OCI-LY7 (cell line): ENCODE measurements around the gene CMTM6. TPM values are rescaled to one million over a fixed set of nuclear protein-coding genes. Genes with fewer than 3 reads are reported as not detected.
"Not testable (repeated sequence)": the region's sequence is repeated elsewhere in the genome, so short reads cannot be mapped to it uniquely, and the experiment has no call there.

Experiments used
- BruUV-seq: library from RNA; stranded (reverse); fragments of 400-500 nt; replicated peaks from 2 replicates; lab custom pipeline; 2021; lab: Mats Ljungman, UMichigan
- CTCF ChIA-PET: fragments of 300-600 bp; sonication (Branson Sonifier 250); formaldehyde crosslinking; loops from one replicate; lab custom pipeline; 2022; ENCODE audit warnings: antibody characterized with exemption; ENCODE audit not compliant: unreplicated experiment; lab: Charles Lee
- POLR2A ChIA-PET: fragments of 300-600 bp; sonication (Branson Sonifier 250); formaldehyde crosslinking; loops from one replicate; lab custom pipeline; 2022; ENCODE audit warnings: antibody characterized with exemption; lab: Charles Lee
- DNase-seq: peaks from one replicate; pipeline ENCODE4 v3.0.0-alpha.2; 2015; ENCODE audit warnings: low spot score
- H2AFZ ChIP-seq: fragments of 200-600 bp; sonication (generic), shearing (Covaris generic); 2 replicates; pipeline ENCODE4 v1.6.1; 2014; ENCODE audit warnings: mild to moderate bottlenecking, antibody characterized with exemption, low read length, moderate library complexity
- H3K27ac ChIP-seq: fragments of 200-600 bp; sonication (generic); 2 replicates; pipeline ENCODE4 v1.5.1; 2014; ENCODE audit warnings: mixed run types, low read depth, mild to moderate bottlenecking, moderate library complexity, low read length, inconsistent platforms; ENCODE audit not compliant: poor library complexity, severe bottlenecking
- H3K36me3 ChIP-seq: fragments of 200-600 bp; sonication (generic); 2 replicates; pipeline ENCODE4 v1.6.1; 2014; ENCODE audit warnings: mild to moderate bottlenecking, antibody characterized with exemption, low read length, moderate library complexity, mixed read lengths; ENCODE audit not compliant: insufficient read depth
- H3K4me1 ChIP-seq: fragments of 200-600 bp; sonication (generic); 2 replicates; pipeline ENCODE4 v1.5.1; 2014; ENCODE audit warnings: mild to moderate bottlenecking, low read length; ENCODE audit not compliant: insufficient read depth, poor library complexity, severe bottlenecking
- H3K4me2 ChIP-seq: fragments of 200-600 bp; sonication (generic); 2 replicates; pipeline ENCODE4 v1.6.1; 2014; ENCODE audit warnings: mild to moderate bottlenecking, low read length
- H3K4me3 ChIP-seq: fragments of 200-600 bp; sonication (generic); 2 replicates; pipeline ENCODE4 v1.5.1; 2014; ENCODE audit warnings: mild to moderate bottlenecking, low read depth, low read length; ENCODE audit not compliant: poor library complexity, severe bottlenecking
- H3K79me2 ChIP-seq: fragments of 200-600 bp; sonication (generic); 2 replicates; pipeline ENCODE4 v1.6.1; 2016; ENCODE audit warnings: low read depth, mild to moderate bottlenecking, low read length, moderate library complexity, mixed read lengths; ENCODE audit not compliant: insufficient read depth
- H3K9me2 ChIP-seq: fragments of 200-600 bp; sonication (generic); 2 replicates; pipeline ENCODE4 v1.6.1; 2016; ENCODE audit warnings: mild to moderate bottlenecking, low read length, mixed read lengths; ENCODE audit not compliant: insufficient read depth
- H3K9me3 ChIP-seq: fragments of 200-600 bp; sonication (generic); 2 replicates; pipeline ENCODE4 v1.6.1; 2014; ENCODE audit warnings: mild to moderate bottlenecking, mixed run types, low read length, mixed read lengths
- H4K20me1 ChIP-seq: fragments of 200-600 bp; sonication (generic); 2 replicates; pipeline ENCODE4 v1.6.1; 2014; ENCODE audit warnings: mild to moderate bottlenecking, antibody characterized with exemption, low read length, moderate library complexity, mixed read lengths; ENCODE audit not compliant: insufficient read depth
- CTCF ChIP-seq: fragments of 200-600 bp; sonication (generic); conservative IDR thresholded peaks from 2 replicates; pipeline ENCODE4 v1.5.1; 2014; ENCODE audit warnings: mild to moderate bottlenecking, antibody characterized with exemption, low read length, moderate library complexity, mixed read lengths
- EZH2phosphoT487 ChIP-seq: fragments of 200-600 bp; sonication (generic); IDR thresholded peaks from 2 replicates; pipeline ENCODE4 v1.6.1; 2018; ENCODE audit warnings: low read depth, borderline replicate concordance, mild to moderate bottlenecking, mixed run types, antibody characterized with exemption, low read length, moderate library complexity, mixed read lengths
- intact Hi-C: fragments of 100-400 bp; cut with micrococcal nuclease; formaldehyde crosslinking; loops from one replicate; pipeline ENCODE4 v1.10.0; 2022; ENCODE audit not compliant: unreplicated experiment
- total RNA-seq, 2 experiments: library from RNA; depleted of rRNA in 1 of 2; stranded (reverse); fragments of >200 nt in 1 of 2; shearing (Covaris generic) in 1 of 2; gene quantifications; 2 replicates each; pipeline ENCODE4 v1.2.3, GENCODE V29; 2014 to 2022

The CMTM6 gene
- total RNA-seq, 2 experiments from 2014 or later, result 26.2 to 36.0 TPM

GRCh38 chr3:32467333-32468070 lies 35.1 kb downstream of the CMTM6 start:
- CTCF ChIA-PET, result interaction anchor here (1.1 to 1.7 kb wide), 4 partner anchors 28 to 96 kb away, joined by 3 to 6 read pairs (median 4); no protein-coding TSS in a partner anchor
- peak overlapping the region; percentile 44 for H3K4me3 ChIP-seq
- no peaks in the 10 kb centered on the region for H3K9me2 ChIP-seq
- no peaks in the 10 kb centered on the region for H3K9me3 ChIP-seq
- H2AFZ ChIP-seq, result no peak overlapping the region
- BruUV-seq, result no TSS peak
- no peak overlapping the region for H3K27ac ChIP-seq
- intact Hi-C loops, result loop anchor here (1.0 to 5.0 kb wide), 5 partner anchors 44 to 290 kb away; no protein-coding TSS in a partner anchor
- DNase-seq, result peak; percentile 82
- POLR2A ChIA-PET, result interaction anchor here (0.6 to 1.2 kb wide), 3 partner anchors 17 to 225 kb away, joined by 3 to 5 read pairs (median 4); no protein-coding TSS in a partner anchor
- no peaks in the 10 kb centered on the region for H4K20me1 ChIP-seq
- no peaks in the 10 kb centered on the region for H3K79me2 ChIP-seq
- H3K36me3 ChIP-seq, result no peaks in the 10 kb centered on the region; the same call in 1 of the 2 replicates
- peaks cover 9% of the 10 kb centered on the region for H3K4me1 ChIP-seq
- peak overlapping the region; percentile 66 for H3K4me2 ChIP-seq
- TF ChIP-seq EZH2phosphoT487 (no peak), CTCF (peak; percentile 89)

- H3K4me3 ChIP-seq, H3K9me2 ChIP-seq, H3K27ac ChIP-seq, H3K36me3 ChIP-seq, H3K4me2 ChIP-seq, DNase-seq, H2AFZ ChIP-seq, BruUV-seq, H3K79me2 ChIP-seq, CTCF ChIA-PET, H3K9me3 ChIP-seq, H4K20me1 ChIP-seq: not testable (repeated sequence)
- intact Hi-C loops, result loop anchor here (1.0 to 5.0 kb wide), 4 partner anchors 44 to 290 kb away; no protein-coding TSS in a partner anchor
- POLR2A ChIA-PET, result interaction anchor here (1.0 kb wide), 1 partner anchor 93 kb away, joined by 4 read pairs; no protein-coding TSS in a partner anchor
- peaks cover 11% of the 10 kb centered on the region for H3K4me1 ChIP-seq
Observed at GRCh38 chr3:32466808-32467207, 35.8 kb downstream of the CMTM6 start.

- CTCF ChIA-PET, BruUV-seq, H3K4me2 ChIP-seq, DNase-seq, H3K4me3 ChIP-seq, H4K20me1 ChIP-seq, H3K27ac ChIP-seq, H3K9me3 ChIP-seq, H3K36me3 ChIP-seq, POLR2A ChIA-PET, H3K79me2 ChIP-seq, H3K9me2 ChIP-seq, H2AFZ ChIP-seq: not testable (repeated sequence)
- peaks cover 29% of the 10 kb centered on the region for H3K4me1 ChIP-seq
- intact Hi-C loops, result loop anchor here (5.0 kb wide), 1 partner anchor 287 kb away; no protein-coding TSS in a partner anchor
Observed at GRCh38 chr3:32464726-32465125, 37.9 kb downstream of the CMTM6 start.

- H3K9me3 ChIP-seq, BruUV-seq, H3K36me3 ChIP-seq, CTCF ChIA-PET, POLR2A ChIA-PET, H3K4me2 ChIP-seq, H3K79me2 ChIP-seq, H3K9me2 ChIP-seq, H2AFZ ChIP-seq, H3K4me3 ChIP-seq, H4K20me1 ChIP-seq, DNase-seq, intact Hi-C loops, H3K27ac ChIP-seq: not testable (repeated sequence)
- peaks cover 36% of the 10 kb centered on the region for H3K4me1 ChIP-seq
Observed at GRCh38 chr3:32463415-32463814, 39.2 kb downstream of the CMTM6 start.

GRCh38 chr3:32462191-32462986 lies 40.3 kb downstream of the CMTM6 start:
- H3K9me2 ChIP-seq, BruUV-seq, H2AFZ ChIP-seq, H3K4me2 ChIP-seq, DNase-seq, CTCF ChIA-PET, H4K20me1 ChIP-seq, H3K4me3 ChIP-seq, H3K79me2 ChIP-seq, H3K27ac ChIP-seq, intact Hi-C loops, H3K36me3 ChIP-seq, H3K9me3 ChIP-seq: not testable (repeated sequence)
- POLR2A ChIA-PET, result interaction anchor here (1.0 kb wide), 1 partner anchor 24 kb away, joined by 3 read pairs; no protein-coding TSS in a partner anchor
- peaks cover 43% of the 10 kb centered on the region for H3K4me1 ChIP-seq
